Gastroesophageal sphincter (tissue), 3 donors: Measurements from ENCODE around the gene GNLY.

Experiments
- CTCF ChIP-seq, 4 experiments: fragments of 200-600 bp in 2 of 4; fragments of 450-650 bp in 2 of 4; sonication (generic) in 1 of 4; IDR thresholded peaks; one replicate each; pipeline ENCODE4 v1.5.1; 2017 to 2019; ENCODE audit warnings: antibody characterized with exemption in 4 of 4, mild to moderate bottlenecking in 2 of 4, moderate library complexity in 2 of 4
- POLR2A ChIP-seq, 2 donors: fragments of 450-650 bp; IDR thresholded peaks; one replicate each; pipeline ENCODE4 v1.6.1; 2017; ENCODE audit warnings: antibody characterized with exemption in 2 of 2, mild to moderate bottlenecking in 2 of 2, moderate library complexity in 1 of 2
- POLR2AphosphoS5 ChIP-seq: sonication (generic); formaldehyde crosslinking; IDR thresholded peaks from one replicate; pipeline ENCODE4 v1.6.1; 2017; ENCODE audit warnings: antibody characterized with exemption

GRCh38 chr2:85718885-85719492 lies 24.8 kb downstream of the GNLY start:
- TF ChIP-seq POLR2A (IDR thresholded peaks at IDR 0.05) (no peak), CTCF (IDR thresholded peaks at IDR 0.05) (no peak), POLR2AphosphoS5 (no peak)
